Activated B cell treated with CpG ODN at 0.5 μM for 24 hours (primary cell): Measurements from ENCODE around the gene TMPRSS6. TPM values are rescaled to one million over a fixed set of nuclear protein-coding genes. Genes with fewer than 3 reads are reported as not detected.

Experiments used
- ATAC-seq: fragments of 200-7000 bp; cut with Tn5 transposase; one replicate; pipeline ENCODE4 v1.10.0; 2021; ENCODE audit warnings: low read depth, mild to moderate bottlenecking, moderate library complexity
- CTCF ChIA-PET: fragments of 350-600 bp; sonication (Branson Sonifier 250); formaldehyde crosslinking; loops from one replicate; lab custom pipeline; 2021; ENCODE audit warnings: antibody characterized with exemption; lab: Charles Lee
- POLR2A ChIA-PET: fragments of 350-600 bp; sonication (Branson Sonifier 250); formaldehyde crosslinking; loops from one replicate; lab custom pipeline; 2021; ENCODE audit warnings: antibody characterized with exemption; lab: Charles Lee
- DNase-seq: peaks from one replicate; pipeline ENCODE4 v3.0.0; 2022
- H3K27ac Mint-ChIP-seq: one replicate; pipeline ENCODE4 v1.8.0; 2020; ENCODE audit warnings: mixed read lengths
- H3K27me3 Mint-ChIP-seq: one replicate; pipeline ENCODE4 v1.8.0; 2021; ENCODE audit warnings: mixed read lengths
- H3K36me3 Mint-ChIP-seq: one replicate; pipeline ENCODE4 v1.8.0; 2021; ENCODE audit warnings: low read depth, mixed read lengths
- H3K4me1 Mint-ChIP-seq: one replicate; pipeline ENCODE4 v1.8.0; 2021; ENCODE audit warnings: mixed read lengths
- H3K4me3 Mint-ChIP-seq: one replicate; pipeline ENCODE4 v1.8.0; 2020; ENCODE audit warnings: mild to moderate bottlenecking, mixed read lengths
- H3K9me3 Mint-ChIP-seq: one replicate; pipeline ENCODE4 v1.8.0; 2020; ENCODE audit warnings: mixed read lengths
- intact Hi-C: fragments of 100-400 bp; cut with micrococcal nuclease; formaldehyde crosslinking; loops from one replicate; pipeline ENCODE4 v1.15.1; 2024
- total RNA-seq: library from RNA; stranded (reverse); gene quantifications from 2 replicates; pipeline ENCODE4 v1.2.3, GENCODE V29; 2022
- TF ChIP-seq, protein P1 (sequence below): fragments of 200-600 bp; IDR thresholded peaks from one replicate; pipeline ENCODE4 v1.8.0; 2022; ENCODE audit warnings: antibody characterized with exemption, mild to moderate bottlenecking

TMPRSS6 gene
- total RNA-seq, 1 donor from 2014 or later = 5.4 TPM

DNA sequence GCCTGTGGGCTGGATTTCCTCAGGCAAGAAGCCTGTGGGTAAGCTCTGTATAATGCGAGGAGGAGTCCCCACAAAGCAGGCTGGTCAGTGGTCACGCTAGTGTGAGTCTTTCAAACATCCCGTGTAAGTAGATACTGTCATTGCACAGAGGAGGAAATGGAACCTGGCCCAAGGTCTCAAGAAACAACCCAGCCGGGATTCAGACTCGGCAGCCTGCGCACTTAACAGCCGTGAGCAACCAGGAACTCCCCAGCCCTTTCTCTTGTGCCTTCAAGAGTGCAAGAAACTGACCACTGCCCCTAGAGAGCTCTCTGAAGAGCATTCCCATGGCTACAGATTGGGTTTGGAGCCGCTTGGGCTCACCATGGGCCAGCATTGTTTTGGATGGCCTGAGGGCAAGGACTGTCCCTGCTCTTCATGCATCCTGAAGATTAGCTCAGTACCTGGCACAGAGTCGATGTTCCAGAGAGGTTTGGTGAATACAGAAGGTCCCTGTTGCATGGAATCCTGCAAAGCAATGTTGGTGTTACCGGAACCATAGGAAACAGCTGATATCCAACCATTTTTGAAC, 83.9 kb downstream of the TMPRSS6 start:
- Mint-ChIP-seq H3K4me3 (no peak overlapping the region), H3K4me1 (peaks cover 9% of the 10 kb centered on the region), H3K9me3 (no peaks in the 10 kb centered on the region), H3K27ac (no peak overlapping the region), H3K27me3 (no peaks in the 10 kb centered on the region), H3K36me3 (peaks cover 2% of the 10 kb centered on the region)
- POLR2A ChIA-PET = interaction anchor here (0.6 kb wide), 1 partner anchor 1029 kb away, joined by 6 read pairs; no protein-coding TSS in a partner anchor
- ATAC-seq (no peak), DNase-seq (no peak)
- CTCF ChIA-PET = no interaction called here
- TF ChIP-seq, protein P1, sequence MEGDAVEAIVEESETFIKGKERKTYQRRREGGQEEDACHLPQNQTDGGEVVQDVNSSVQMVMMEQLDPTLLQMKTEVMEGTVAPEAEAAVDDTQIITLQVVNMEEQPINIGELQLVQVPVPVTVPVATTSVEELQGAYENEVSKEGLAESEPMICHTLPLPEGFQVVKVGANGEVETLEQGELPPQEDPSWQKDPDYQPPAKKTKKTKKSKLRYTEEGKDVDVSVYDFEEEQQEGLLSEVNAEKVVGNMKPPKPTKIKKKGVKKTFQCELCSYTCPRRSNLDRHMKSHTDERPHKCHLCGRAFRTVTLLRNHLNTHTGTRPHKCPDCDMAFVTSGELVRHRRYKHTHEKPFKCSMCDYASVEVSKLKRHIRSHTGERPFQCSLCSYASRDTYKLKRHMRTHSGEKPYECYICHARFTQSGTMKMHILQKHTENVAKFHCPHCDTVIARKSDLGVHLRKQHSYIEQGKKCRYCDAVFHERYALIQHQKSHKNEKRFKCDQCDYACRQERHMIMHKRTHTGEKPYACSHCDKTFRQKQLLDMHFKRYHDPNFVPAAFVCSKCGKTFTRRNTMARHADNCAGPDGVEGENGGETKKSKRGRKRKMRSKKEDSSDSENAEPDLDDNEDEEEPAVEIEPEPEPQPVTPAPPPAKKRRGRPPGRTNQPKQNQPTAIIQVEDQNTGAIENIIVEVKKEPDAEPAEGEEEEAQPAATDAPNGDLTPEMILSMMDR = no peak
- intact Hi-C loops = no loop called here

DNA sequence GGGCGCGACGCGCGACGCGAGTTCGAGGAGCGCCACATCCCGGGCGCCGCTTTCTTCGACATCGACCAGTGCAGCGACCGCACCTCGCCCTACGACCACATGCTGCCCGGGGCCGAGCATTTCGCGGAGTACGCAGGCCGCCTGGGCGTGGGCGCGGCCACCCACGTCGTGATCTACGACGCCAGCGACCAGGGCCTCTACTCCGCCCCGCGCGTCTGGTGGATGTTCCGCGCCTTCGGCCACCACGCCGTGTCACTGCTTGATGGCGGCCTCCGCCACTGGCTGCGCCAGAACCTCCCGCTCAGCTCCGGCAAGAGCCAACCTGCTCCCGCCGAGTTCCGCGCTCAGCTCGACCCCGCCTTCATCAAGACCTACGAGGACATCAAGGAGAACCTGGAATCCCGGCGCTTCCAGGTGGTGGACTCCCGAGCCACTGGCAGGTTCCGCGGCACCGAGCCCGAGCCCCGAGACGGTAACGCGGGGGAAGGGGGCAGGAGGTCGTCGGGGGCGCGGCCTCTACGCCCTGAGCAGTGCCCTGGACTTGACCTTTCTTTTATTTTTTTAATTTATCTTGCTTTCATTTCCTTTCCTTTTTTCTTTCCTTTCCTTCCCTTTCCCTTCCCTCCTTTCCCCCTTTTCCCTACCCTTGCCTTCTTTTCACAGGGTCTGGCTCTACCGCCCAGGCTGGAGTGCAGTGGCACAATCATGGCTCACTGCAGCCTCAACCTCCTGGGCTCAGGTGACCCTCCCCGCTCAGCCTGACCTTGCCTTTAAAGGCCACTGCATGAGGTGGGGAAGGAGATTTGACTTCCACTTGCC, 85.0 kb downstream of the TMPRSS6 start:
- peaks cover 18% of the 10 kb centered on the region for H3K4me1 Mint-ChIP-seq
- POLR2A ChIA-PET = interaction anchor here (0.6 kb wide), 1 partner anchor 1028 kb away, joined by 6 read pairs; no protein-coding TSS in a partner anchor
- TF ChIP-seq, protein P1 = no peak
- no peaks in the 10 kb centered on the region for H3K27me3 Mint-ChIP-seq
- intact Hi-C loops = no loop called here
- ATAC-seq = no peak
- no peak for DNase-seq
- no peak overlapping the region for H3K4me3 Mint-ChIP-seq
- H3K27ac Mint-ChIP-seq = no peak overlapping the region
- no peaks in the 10 kb centered on the region for H3K9me3 Mint-ChIP-seq
- H3K36me3 Mint-ChIP-seq = peaks cover 2% of the 10 kb centered on the region
- CTCF ChIA-PET = no interaction called here

DNA sequence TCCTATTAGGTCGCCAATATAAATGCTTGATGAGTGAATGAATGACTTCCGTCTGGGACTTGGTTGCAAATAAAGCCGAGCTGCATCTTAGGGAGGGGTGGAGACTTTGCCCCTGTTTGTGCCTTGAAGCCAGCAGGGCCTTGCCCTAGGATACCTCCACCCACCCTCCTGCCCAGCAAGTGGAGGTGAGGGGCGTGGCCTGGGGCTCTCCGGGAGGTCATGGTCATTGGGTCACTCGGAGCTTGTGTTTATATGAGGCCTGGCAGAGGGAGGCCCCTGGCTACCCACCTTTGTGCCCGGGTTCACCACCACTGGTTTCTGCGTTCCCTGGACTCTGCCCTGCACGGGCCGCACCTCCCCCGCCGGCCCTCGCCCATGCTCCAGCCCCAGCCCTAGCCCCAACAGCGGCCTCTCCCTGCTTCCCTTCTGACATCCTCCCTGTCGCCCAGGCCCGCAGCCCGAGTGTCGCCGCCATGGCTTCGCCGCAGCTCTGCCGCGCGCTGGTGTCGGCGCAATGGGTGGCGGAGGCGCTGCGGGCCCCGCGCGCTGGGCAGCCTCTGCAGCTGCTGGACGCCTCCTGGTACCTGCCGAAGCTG, 85.7 kb downstream of the TMPRSS6 start:
- TF ChIP-seq, protein P1 = no peak
- peaks cover 18% of the 10 kb centered on the region for H3K4me1 Mint-ChIP-seq
- intact Hi-C loops = no loop called here
- ATAC-seq (no peak), DNase-seq (no peak)
- no peak overlapping the region for H3K4me3 Mint-ChIP-seq
- H3K27me3 Mint-ChIP-seq = no peaks in the 10 kb centered on the region
- no peaks in the 10 kb centered on the region for H3K9me3 Mint-ChIP-seq
- H3K36me3 Mint-ChIP-seq = peaks cover 2% of the 10 kb centered on the region
- ChIA-PET POLR2A (no interaction called here), CTCF (no interaction called here)
- no peak overlapping the region for H3K27ac Mint-ChIP-seq

DNA sequence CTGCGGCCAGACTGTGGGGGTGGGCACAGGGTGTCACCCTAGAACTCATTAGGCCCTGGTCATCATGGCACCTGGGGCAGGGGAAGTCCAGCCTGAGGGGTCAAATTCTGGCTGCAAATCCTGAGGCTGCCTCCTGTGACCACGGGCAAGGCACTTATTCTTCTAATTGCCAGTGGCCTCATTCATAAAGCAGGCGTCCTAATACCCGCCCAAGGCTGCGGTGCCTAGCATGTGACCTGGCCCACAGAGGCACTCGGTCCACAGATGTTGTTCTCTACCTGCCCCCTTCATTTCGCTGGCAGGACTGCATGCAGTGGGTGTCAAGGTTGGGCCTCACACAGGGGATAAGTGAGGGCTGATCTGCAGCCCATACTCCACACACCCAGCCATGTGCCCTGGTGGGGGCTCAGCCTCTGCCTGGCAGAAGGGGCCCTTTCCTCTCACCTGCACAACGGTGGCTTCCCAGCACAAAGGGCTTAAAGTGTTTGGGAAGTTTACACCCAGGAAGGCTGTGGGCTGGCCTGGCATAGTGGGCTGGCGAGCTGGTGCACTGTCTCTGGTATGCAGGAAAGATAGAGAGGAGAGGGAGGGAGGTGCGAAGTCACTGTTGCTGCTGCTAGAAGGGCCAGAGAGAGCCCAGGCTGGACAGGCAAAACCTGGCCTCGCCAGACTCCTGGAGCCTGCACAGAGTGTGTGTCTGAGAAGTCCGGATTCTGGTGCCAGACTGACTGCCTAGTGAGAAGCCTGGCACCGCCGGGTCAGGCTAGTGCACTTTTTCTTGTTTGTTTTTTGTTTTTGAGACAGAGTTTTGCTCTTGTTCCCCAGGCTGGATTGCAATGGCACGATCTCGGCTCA, 86.8 kb downstream of the TMPRSS6 start:
- intact Hi-C loops = no loop called here
- Mint-ChIP-seq H3K27ac (no peak overlapping the region), H3K4me3 (no peak overlapping the region), H3K36me3 (peaks cover 2% of the 10 kb centered on the region), H3K27me3 (no peaks in the 10 kb centered on the region), H3K4me1 (peaks cover 18% of the 10 kb centered on the region), H3K9me3 (no peaks in the 10 kb centered on the region)
- ChIA-PET POLR2A (interaction anchor here (1.3 kb wide), 1 partner anchor 30 kb away, joined by 3 read pairs; no protein-coding TSS in a partner anchor), CTCF (interaction anchor here (1.0 to 1.4 kb wide), 4 partner anchors 13 to 280 kb away, joined by 3 to 5 read pairs (median 4); no protein-coding TSS in a partner anchor)
- ATAC-seq = no peak
- no peak for DNase-seq
- TF ChIP-seq, protein P1 = no peak
